ENCODE results near the gene SND1. TPM values are rescaled to one million over a fixed set of nuclear protein-coding genes. Genes with fewer than 3 reads are reported as not detected.

Gene SND1
- total and polyA plus RNA-seq, 2 donors (not counting 1 experiment from before 2014, with no cell fraction given), result 44.4 to 165 TPM

GRCh38 chr7:127769696-127770400 is 117.9 kb downstream of the SND1 start:
- no peak overlapping the region for H3K9ac ChIP-seq (ENCODE audit: low read length)
- Mint-ChIP-seq H3K4me3 (no peak overlapping the region), H3K27me3 (no peaks in the 10 kb centered on the region), H3K27ac (no peak overlapping the region), H3K9me3 (ENCODE audit: insufficient read depth) (peaks cover 4% of the 10 kb centered on the region), H3K4me1 (peaks cover 26% of the 10 kb centered on the region)
- DNase-seq (no peak), ATAC-seq (ENCODE audit: low read depth) (no peak)
- H3K4me3 ChIP-seq (ENCODE audit: control extremely low read depth in 1 of 5, extremely low read depth in 1 of 5, insufficient read depth in 1 of 5, low read depth in 2 of 5, low read length in 4 of 5), result no peak overlapping the region
- H3K36me3 ChIP-seq (replicated peaks in 1 of 2; ENCODE audit: control extremely low read depth in 1 of 2, control insufficient read depth in 1 of 2, extremely low read depth in 1 of 2, insufficient read depth in 2 of 2, low read length in 1 of 2), result no peaks in the 10 kb centered on the region
- intact Hi-C loops (cut with micrococcal nuclease), result no loop called here
- ChIA-PET POLR2A (no interaction called here), CTCF (no interaction called here)
- peaks cover 2 to 5% of the 10 kb centered on the region in 2 donors for H3K4me1 ChIP-seq (ENCODE audit: control insufficient read depth in 2 of 2, insufficient read depth in 2 of 2, low read length in 2 of 2)
- H2AFZ ChIP-seq (ENCODE audit: insufficient read depth, low read depth, low read length, poor library complexity, severe bottlenecking), result no peak overlapping the region
- no peaks in the 10 kb centered on the region for H3K9me3 ChIP-seq (ENCODE audit: control extremely low read depth in 1 of 3, control insufficient read depth in 2 of 3, insufficient read depth in 1 of 3, low read length in 2 of 3)
- 100% methylated on average over 2 of the region's 4 CpGs for WGBS (ENCODE audit: insufficient coverage)
- H3K4me2 ChIP-seq (replicated peaks; ENCODE audit: low read depth, low read length, poor library complexity, severe bottlenecking), result no peak overlapping the region
- no peak for TF ChIP-seq EZH2 (IDR thresholded peaks at IDR 0.05; ENCODE audit: borderline replicate concordance, insufficient read depth, low read depth, low read length, poor library complexity, severe bottlenecking)
- TF ChIP-seq, protein P1, sequence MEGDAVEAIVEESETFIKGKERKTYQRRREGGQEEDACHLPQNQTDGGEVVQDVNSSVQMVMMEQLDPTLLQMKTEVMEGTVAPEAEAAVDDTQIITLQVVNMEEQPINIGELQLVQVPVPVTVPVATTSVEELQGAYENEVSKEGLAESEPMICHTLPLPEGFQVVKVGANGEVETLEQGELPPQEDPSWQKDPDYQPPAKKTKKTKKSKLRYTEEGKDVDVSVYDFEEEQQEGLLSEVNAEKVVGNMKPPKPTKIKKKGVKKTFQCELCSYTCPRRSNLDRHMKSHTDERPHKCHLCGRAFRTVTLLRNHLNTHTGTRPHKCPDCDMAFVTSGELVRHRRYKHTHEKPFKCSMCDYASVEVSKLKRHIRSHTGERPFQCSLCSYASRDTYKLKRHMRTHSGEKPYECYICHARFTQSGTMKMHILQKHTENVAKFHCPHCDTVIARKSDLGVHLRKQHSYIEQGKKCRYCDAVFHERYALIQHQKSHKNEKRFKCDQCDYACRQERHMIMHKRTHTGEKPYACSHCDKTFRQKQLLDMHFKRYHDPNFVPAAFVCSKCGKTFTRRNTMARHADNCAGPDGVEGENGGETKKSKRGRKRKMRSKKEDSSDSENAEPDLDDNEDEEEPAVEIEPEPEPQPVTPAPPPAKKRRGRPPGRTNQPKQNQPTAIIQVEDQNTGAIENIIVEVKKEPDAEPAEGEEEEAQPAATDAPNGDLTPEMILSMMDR (IDR thresholded peaks at IDR 0.05), result no peak
- no peaks in the 10 kb centered on the region for H3K27me3 ChIP-seq (replicated peaks in 1 of 4; ENCODE audit: control extremely low read depth in 1 of 4, control insufficient read depth in 3 of 4, insufficient read depth in 4 of 4, low read length in 3 of 4)
- no peak overlapping the region for H3K27ac ChIP-seq (ENCODE audit: low read length in 2 of 2)
- H3K79me2 ChIP-seq (ENCODE audit: control insufficient read depth, insufficient read depth, low read length), result peaks cover 15% of the 10 kb centered on the region
- peaks cover 22% of the 10 kb centered on the region for H4K20me1 ChIP-seq (ENCODE audit: control insufficient read depth, insufficient read depth, low read length, poor library complexity, severe bottlenecking)

DNA sequence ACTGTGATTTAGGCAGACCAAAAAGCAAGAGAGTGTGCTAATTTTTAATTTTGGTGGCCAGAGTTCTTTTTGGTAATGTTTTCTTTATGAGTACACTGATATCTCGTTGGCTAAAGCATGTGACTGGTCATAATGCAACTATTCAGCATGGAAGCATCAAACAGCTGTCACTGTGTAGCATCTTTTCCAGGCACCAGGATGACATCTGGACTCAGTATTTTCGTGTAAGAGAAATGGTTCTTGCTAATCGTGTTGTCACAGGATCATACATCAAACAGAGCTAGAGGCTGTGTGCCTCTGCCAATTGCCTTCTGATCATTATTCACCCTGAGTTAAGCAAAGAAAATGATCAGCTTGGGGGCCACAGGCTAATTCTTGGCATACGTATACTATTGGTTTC is 118.9 kb downstream of the SND1 start:
- Histone ChIP-seq H3K4me3 (ENCODE audit: control extremely low read depth in 1 of 5, extremely low read depth in 1 of 5, insufficient read depth in 1 of 5, low read depth in 2 of 5, low read length in 4 of 5) (no peak overlapping the region), H3K36me3 (replicated peaks in 1 of 2; ENCODE audit: control extremely low read depth in 1 of 2, control insufficient read depth in 1 of 2, extremely low read depth in 1 of 2, insufficient read depth in 2 of 2, low read length in 1 of 2) (no peaks in the 10 kb centered on the region), H2AFZ (ENCODE audit: insufficient read depth, low read depth, low read length, poor library complexity, severe bottlenecking) (no peak overlapping the region), H3K27me3 (replicated peaks in 1 of 4; ENCODE audit: control extremely low read depth in 1 of 4, control insufficient read depth in 3 of 4, insufficient read depth in 4 of 4, low read length in 3 of 4) (no peaks in the 10 kb centered on the region), H3K4me1 (ENCODE audit: control insufficient read depth in 2 of 2, insufficient read depth in 2 of 2, low read length in 2 of 2) (peaks cover 2 to 5% of the 10 kb centered on the region in 2 donors), H3K9ac (ENCODE audit: low read length) (no peak overlapping the region), H3K9me3 (ENCODE audit: control extremely low read depth in 1 of 3, control insufficient read depth in 2 of 3, insufficient read depth in 1 of 3, low read length in 2 of 3) (no peaks in the 10 kb centered on the region), H4K20me1 (ENCODE audit: control insufficient read depth, insufficient read depth, low read length, poor library complexity, severe bottlenecking) (peaks cover 14% of the 10 kb centered on the region), H3K79me2 (ENCODE audit: control insufficient read depth, insufficient read depth, low read length) (peaks cover 11% of the 10 kb centered on the region), H3K4me2 (replicated peaks; ENCODE audit: low read depth, low read length, poor library complexity, severe bottlenecking) (no peak overlapping the region), H3K27ac (ENCODE audit: low read length in 2 of 2) (no peak overlapping the region)
- ATAC-seq (ENCODE audit: low read depth), result no peak
- POLR2A ChIA-PET, result no interaction called here
- H3K27me3 Mint-ChIP-seq, result no peaks in the 10 kb centered on the region
- no peak for TF ChIP-seq EZH2 (IDR thresholded peaks at IDR 0.05; ENCODE audit: borderline replicate concordance, insufficient read depth, low read depth, low read length, poor library complexity, severe bottlenecking)
- TF ChIP-seq, protein P1 (IDR thresholded peaks at IDR 0.05), result no peak
- CTCF ChIA-PET, result no interaction called here
- no peak for DNase-seq
- no peak overlapping the region for H3K4me3 Mint-ChIP-seq
- intact Hi-C loops (cut with micrococcal nuclease), result no loop called here
- WGBS (ENCODE audit: insufficient coverage), result 92% methylated on average over 4 of the region's 4 CpGs
- H3K4me1 Mint-ChIP-seq, result peaks cover 18% of the 10 kb centered on the region
- peaks cover 2% of the 10 kb centered on the region for H3K9me3 Mint-ChIP-seq (ENCODE audit: insufficient read depth)
- no peak overlapping the region for H3K27ac Mint-ChIP-seq

All from B cell (primary cell).